Stimulated activated CD8-positive, alpha-beta memory T cell treated with anti-CD3 and anti-CD28 coated beads, Interleukin-15, amount 100 ng/mL, for 1 hour (primary cell): ENCODE results near the gene CASQ2.
"Not testable (repeated sequence)": the region's sequence is repeated elsewhere in the genome, so short reads cannot be mapped to it uniquely, and the experiment has no call there.

Experiments used
- DNase-seq: peaks from one replicate; pipeline ENCODE4 v3.0.0-alpha.2; 2020; ENCODE audit warnings: low read depth

The CASQ2 gene

GRCh38 chr1:115780655-115781054 is 12.1 kb upstream of the CASQ2 start:
- DNase-seq: not testable (repeated sequence)

- not testable (repeated sequence) for DNase-seq
Measured at GRCh38 chr1:115779075-115779474, 10.6 kb upstream of the CASQ2 start.

DNA sequence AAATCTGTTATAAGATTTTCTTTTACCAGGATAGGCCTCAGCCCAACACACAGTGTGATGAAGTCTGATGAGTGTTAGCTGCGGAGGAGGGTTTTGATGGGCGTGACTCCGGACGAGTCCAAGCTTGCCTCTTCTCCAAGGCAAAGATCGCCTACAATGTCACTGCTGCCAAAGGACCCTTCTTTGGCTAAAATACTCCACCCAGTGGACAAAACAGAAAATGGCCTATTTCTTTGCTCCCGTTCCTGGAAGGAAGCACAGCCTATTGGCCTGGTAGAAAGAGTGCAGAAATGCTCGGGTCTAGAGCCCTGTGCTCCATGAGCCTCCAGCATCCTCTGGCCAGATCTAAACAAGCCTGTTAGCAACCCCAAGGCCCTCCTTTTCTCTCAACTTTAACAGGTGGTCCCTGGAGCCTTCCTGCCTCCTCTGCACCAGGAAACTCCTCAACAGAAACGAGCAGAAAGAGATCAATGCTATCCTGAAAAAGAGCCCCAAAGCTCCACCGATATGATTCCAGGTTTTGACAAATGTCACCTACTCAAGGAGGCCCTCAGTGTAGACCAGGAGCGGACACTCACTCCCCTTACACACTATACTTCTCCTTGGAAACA is 3.4 kb upstream of the CASQ2 start:
- no peak for DNase-seq

DNA sequence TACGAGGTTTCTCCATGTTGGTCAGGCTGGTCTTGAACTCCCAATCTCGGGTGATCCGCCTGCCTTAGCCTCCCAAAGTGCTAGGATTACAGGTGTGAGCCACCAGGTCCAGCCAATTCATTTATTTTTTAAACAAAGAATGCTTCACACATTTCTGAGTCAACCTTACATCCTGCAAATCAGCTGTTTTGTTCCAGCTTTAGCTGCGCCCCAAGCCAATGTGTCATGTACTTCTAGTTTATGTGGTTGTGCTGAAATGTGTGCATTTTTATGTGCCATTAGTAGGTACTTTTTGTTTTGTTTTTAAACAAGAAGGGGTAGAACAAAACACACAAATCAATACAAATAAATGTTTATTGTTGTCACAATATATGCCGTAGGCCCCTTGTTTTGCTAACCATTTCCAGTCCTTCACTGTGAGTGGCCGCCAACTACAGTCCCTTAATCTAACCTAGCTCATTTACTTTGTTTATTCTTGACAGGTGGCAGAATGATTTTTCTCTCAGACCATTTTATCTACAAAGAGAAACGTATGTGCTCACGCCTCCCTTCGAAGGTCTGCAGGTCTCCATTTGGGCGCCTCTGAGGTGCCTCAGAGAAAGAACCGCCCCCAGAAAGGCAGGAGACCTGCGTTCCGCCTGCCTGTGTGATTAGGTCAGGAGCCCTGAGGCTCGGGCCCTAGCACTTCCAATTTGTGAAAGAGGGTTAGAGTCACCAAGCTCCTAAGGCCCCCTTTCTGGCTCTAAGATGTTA is 2.8 kb upstream of the CASQ2 start:
- DNase-seq: no peak

GRCh38 chr1:115767403-115767802 is 1.1 kb downstream of the CASQ2 start:
- no peak for DNase-seq

- no peak for DNase-seq
Measured at GRCh38 chr1:115765091-115765490, 3.4 kb downstream of the CASQ2 start.

GRCh38 chr1:115764541-115764940 is 4.0 kb downstream of the CASQ2 start:
- no peak for DNase-seq

DNA sequence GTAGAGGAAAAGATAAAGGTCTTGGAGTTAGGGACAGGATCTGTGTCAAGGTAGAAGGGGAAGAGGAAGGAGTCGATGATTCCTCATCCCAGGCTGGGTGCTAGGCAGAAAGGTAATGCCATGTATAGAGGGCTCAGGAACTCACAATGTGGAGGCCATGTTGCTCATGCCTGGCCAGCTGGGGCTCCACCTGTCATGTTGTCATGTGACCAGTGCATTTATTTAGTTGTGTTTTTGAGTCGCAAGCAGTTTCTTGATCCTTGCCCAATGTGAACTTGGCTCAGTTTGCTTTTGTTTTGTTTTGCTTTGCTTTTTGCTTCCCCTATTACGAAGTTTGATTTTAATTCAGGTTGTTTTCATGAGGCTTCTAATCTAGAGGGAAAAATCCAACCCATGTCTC is 5.7 kb downstream of the CASQ2 start:
- DNase-seq: no peak

DNA sequence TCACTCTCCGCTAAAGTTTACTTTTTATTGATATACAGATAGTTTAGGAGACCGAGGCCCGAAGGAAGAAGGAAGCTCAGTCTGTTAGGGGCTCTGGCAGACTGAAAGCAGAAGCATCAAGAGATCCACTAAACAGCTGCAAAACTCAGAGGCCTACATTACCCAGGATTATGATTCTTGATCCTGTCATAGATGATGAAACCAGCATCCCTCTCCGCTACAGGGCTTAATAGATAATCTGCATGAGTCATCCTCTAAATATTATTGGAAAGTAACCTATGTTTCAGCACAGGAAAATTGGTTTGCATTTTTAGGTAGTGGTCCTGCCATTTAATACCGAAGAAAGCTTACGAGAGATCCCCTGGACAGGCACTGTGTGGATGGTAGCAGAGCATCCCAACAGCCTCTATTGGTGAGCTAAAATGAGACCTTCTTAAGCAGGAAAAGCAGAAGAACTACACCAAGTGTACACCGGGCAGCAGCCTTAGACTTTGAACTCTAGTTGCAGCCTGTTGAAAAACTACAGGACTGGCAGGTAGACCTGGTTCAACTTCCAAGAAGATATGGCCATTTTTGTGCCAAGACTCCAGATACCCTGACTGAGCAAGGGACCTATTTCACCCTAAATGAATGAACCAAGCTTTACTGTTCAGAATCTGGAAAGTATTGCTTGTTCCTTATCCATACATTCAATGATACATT is 6.8 kb downstream of the CASQ2 start:
- no peak for DNase-seq

GRCh38 chr1:115757856-115758255 is 10.7 kb downstream of the CASQ2 start:
- no peak for DNase-seq

DNA sequence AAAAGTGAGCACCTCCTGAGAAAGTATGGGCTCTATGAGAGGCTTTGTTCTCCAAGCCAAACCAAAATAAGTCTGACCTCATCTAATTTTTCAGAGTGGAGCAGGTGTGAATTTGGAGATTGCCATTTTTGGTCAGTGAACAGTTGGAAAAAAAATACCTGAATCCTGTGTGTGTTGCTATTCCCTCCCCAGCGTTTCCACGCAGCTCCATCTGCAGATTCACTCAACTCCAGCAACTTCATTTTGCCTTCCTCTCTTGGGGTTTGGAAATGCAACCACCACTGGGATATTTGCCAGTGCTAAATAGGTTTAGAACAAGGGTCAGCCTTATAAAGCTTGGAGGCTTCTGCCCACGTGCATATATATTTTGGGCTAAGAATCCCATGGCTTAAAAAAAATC is 11.2 kb downstream of the CASQ2 start:
- no peak for DNase-seq

DNA sequence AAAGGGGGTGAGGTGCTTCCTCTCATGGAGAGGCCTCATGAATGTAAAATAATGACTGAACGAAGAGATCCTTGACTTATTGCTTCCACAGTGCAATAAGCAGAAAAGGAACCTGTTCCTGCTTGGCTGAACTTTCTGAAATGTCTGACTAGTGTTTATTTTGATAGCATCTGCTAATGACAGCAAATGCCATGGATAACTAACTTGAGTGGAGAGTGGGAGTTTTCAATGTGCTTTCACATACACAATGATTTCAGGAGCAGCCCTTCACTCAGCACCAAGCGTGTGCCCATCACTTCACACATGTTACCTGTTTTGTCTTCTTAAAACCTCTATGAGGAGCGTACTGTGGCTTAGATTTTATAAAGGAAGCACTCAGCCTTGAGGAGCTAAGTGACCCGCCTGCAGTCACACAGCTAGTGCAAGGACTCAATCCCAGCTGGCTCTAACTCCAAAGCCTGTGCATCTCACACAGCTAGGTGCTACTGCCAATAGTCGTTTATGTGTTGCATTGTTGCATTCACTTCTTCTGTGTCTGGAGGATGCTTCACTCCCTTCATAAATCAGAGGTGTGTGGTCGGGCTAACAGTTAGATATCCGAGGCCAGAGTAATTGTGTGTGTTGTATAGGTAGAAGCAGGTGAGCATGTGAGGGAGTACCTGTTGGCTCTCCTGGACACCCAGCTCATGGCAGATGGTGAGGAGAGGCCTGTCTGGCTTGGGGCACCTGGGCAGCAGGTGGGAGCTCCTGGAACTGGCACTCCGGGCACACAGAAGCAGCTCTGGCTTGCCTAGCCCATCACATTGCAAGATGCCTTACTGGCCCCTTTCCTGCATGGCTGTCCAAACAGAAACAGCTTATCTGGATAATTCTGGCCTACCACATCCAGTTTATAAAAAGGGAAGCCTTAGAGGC is 12.8 kb downstream of the CASQ2 start:
- DNase-seq: no peak

DNA sequence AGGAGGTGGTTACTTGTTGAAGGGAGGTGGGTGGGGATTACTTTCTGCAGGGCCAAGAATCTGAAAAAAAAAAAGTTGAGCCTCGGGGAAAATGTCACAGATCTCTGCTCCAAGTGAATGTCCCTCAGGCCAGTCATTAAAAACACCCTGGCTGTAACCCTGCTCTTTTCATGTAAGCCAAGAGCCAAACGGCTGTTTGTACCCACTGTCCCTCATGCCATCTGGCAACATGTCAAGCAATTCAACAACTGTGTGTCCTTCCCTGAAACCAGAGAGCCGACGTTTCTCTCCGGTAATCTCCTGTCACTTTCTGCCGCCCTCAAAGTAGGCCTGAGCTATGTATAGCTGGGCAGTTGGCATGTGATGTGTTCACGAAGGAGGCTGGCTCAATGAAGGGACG is 14.7 kb downstream of the CASQ2 start:
- DNase-seq: no peak

- DNase-seq: no peak
Measured at GRCh38 chr1:115753361-115753760, 15.2 kb downstream of the CASQ2 start.

GRCh38 chr1:115748401-115749150 is 19.9 kb downstream of the CASQ2 start:
- no peak for DNase-seq

- no peak for DNase-seq
Measured at GRCh38 chr1:115746021-115746690, 22.4 kb downstream of the CASQ2 start.

GRCh38 chr1:115744646-115745275 is 23.8 kb downstream of the CASQ2 start:
- DNase-seq: no peak

DNA sequence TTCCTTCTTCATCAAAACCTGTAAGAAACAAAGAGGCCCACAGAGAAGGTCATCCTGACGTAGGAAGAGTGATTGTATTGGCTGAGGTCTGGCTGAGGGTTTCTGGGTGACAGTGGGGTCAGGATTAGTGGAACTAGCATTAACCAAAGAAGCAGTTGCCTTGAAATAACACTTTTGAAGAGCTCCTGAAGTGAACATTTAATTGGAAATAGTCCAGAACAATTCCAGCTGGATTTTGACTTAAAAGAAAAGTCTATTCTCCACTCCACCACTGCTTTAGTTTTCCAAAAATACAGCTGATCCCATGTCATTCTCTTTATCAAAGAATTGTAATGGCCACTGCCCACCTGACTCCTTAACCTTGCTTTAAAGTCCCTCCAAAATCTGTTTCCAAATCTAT is 27.7 kb downstream of the CASQ2 start:
- DNase-seq: no peak

GRCh38 chr1:115732316-115732715 is 36.2 kb downstream of the CASQ2 start:
- DNase-seq: no peak

DNA sequence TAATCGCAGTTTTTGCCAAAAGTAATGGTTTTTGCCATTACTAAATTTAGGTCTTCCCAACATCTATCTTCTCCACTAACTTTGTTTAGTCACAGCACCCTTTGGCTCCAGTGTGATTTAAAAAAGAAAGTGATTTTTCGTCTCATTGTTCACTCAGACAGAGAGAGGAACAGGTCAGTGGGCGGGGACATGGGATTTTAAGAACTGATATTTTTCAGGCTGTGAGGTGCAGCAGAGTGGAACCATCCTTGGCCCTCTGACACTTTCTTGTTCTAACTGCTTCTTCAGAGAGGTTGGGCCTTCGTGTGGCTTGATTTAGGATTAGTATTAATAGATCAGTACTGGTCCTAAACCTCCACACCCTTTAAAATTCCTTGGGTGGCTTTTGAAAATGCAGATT is 38.8 kb downstream of the CASQ2 start:
- no peak for DNase-seq
